SU-DHL-6 (cell line): ENCODE results near the gene PDE4D.

ENCODE experiments used
- CTCF ChIP-seq: fragments of 200-600 bp; sonication (generic); IDR thresholded peaks from one replicate; pipeline ENCODE4 v1.5.1; 2017; ENCODE audit warnings: antibody characterized with exemption, mild to moderate bottlenecking, low read length, moderate library complexity; ENCODE audit not compliant: insufficient read depth, poor library complexity, severe bottlenecking
- EZH2phosphoT487 ChIP-seq: fragments of 200-600 bp; sonication (generic), shearing (Covaris generic); conservative IDR thresholded peaks from 2 replicates; pipeline ENCODE4 v1.6.1; 2018; ENCODE audit warnings: mild to moderate bottlenecking, antibody characterized with exemption, low read length, moderate library complexity, mixed read lengths

GRCh38 chr5:59791617-59792016, 101.9 kb downstream of the PDE4D start:
- TF ChIP-seq CTCF (no peak), EZH2phosphoT487 (no peak)
